HepG2 (cell line): ENCODE results near the gene DHX30. TPM values are rescaled to one million over a fixed set of nuclear protein-coding genes. Genes with fewer than 3 reads are reported as not detected.

Source experiments
- EP300 ChIP-seq, 3 experiments: sonication (generic) in 1 of 3; formaldehyde crosslinking in 1 of 3; IDR thresholded peaks; 2 replicates each; pipeline versions ENCODE4 v1.5.1 to v1.6.1; 2011 to 2020; ENCODE audit warnings: low read depth in 2 of 3, low read length in 2 of 3, borderline replicate concordance in 1 of 3, improper control_type of control experiment in 1 of 3, mild to moderate bottlenecking in 1 of 3, missing genetic modification reagents in 1 of 3, moderate library complexity in 1 of 3
- FOXA1 ChIP-seq, 2 experiments: fragments of 450-650 bp in 1 of 2; sonication (generic) in 1 of 2; formaldehyde crosslinking in 1 of 2; IDR thresholded peaks; 2 replicates each; pipeline versions ENCODE4 v1.4.0 to v1.6.1; 2016 to 2020; ENCODE audit warnings: missing genetic modification reagents in 1 of 2
- FOXO1 ChIP-seq: sonication (generic); formaldehyde crosslinking; IDR thresholded peaks from 2 replicates; pipeline ENCODE4 v1.4.0; 2020; ENCODE audit warnings: missing genetic modification reagents
- HINFP ChIP-seq: sonication (generic); formaldehyde crosslinking; IDR thresholded peaks from 2 replicates; pipeline ENCODE4 v1.4.0; 2020; ENCODE audit warnings: low read depth, mild to moderate bottlenecking, missing genetic modification reagents
- KLF13 ChIP-seq: sonication (generic); formaldehyde crosslinking; IDR thresholded peaks from 2 replicates; pipeline ENCODE4 v1.4.0; 2020; ENCODE audit warnings: mild to moderate bottlenecking, missing genetic modification reagents
- PAXIP1 ChIP-seq: sonication (generic); formaldehyde crosslinking; conservative IDR thresholded peaks from 2 replicates; pipeline ENCODE4 v1.4.0; 2020; ENCODE audit warnings: mild to moderate bottlenecking, missing genetic modification reagents, moderate library complexity
- PHF5A ChIP-seq: IDR thresholded peaks from one replicate; pipeline ENCODE4 v1.6.1; 2018; ENCODE audit warnings: low read depth, missing genetic modification reagents; ENCODE audit not compliant: unreplicated experiment
- RFX3 ChIP-seq: IDR thresholded peaks from 2 replicates; pipeline ENCODE4 v1.6.1; 2016; ENCODE audit warnings: missing biosample characterization, missing genetic modification reagents
- SALL2 ChIP-seq: sonication (generic); formaldehyde crosslinking; IDR thresholded peaks from 2 replicates; pipeline ENCODE4 v1.8.1; 2023; ENCODE audit warnings: mild to moderate bottlenecking, missing genetic modification reagents, inconsistent platforms
- SMAD1 ChIP-seq: sonication (generic); formaldehyde crosslinking; IDR thresholded peaks from 2 replicates; pipeline ENCODE4 v1.4.0; 2020; ENCODE audit warnings: missing genetic modification reagents, low read depth, mild to moderate bottlenecking, borderline replicate concordance
- SRY ChIP-seq: sonication (generic); formaldehyde crosslinking; IDR thresholded peaks from 2 replicates; pipeline ENCODE4 v1.8.0; 2022; ENCODE audit warnings: mild to moderate bottlenecking, missing genetic modification reagents
- THAP9 ChIP-seq: sonication (generic); formaldehyde crosslinking; IDR thresholded peaks from 2 replicates; pipeline ENCODE4; 2020; ENCODE audit warnings: missing genetic modification reagents, mild to moderate bottlenecking, borderline replicate concordance
- ZBTB43 ChIP-seq: sonication (generic); formaldehyde crosslinking; conservative IDR thresholded peaks from 2 replicates; pipeline ENCODE4 v1.4.0; 2020; ENCODE audit warnings: missing genetic modification reagents
- ZNF138 ChIP-seq: sonication (generic); formaldehyde crosslinking; IDR thresholded peaks from 2 replicates; pipeline ENCODE4 v1.5.0; 2020; ENCODE audit warnings: mild to moderate bottlenecking, low read depth, missing genetic modification reagents
- ZNF234 ChIP-seq: sonication (generic); formaldehyde crosslinking; conservative IDR thresholded peaks from 2 replicates; pipeline ENCODE4 v1.5.1; 2020; ENCODE audit warnings: mild to moderate bottlenecking, missing genetic modification reagents
- ZNF367 ChIP-seq: sonication (generic); formaldehyde crosslinking; IDR thresholded peaks from 2 replicates; pipeline ENCODE4 v1.4.0; 2020; ENCODE audit warnings: missing genetic modification reagents, borderline replicate concordance
- ZNF720 ChIP-seq: sonication (generic); formaldehyde crosslinking; IDR thresholded peaks from 2 replicates; pipeline ENCODE4 v1.4.0; 2020; ENCODE audit warnings: missing genetic modification reagents
- ZNF841 ChIP-seq: sonication (generic); formaldehyde crosslinking; IDR thresholded peaks from 2 replicates; pipeline ENCODE4 v1.8.1; 2023; ENCODE audit warnings: missing genetic modification reagents, borderline replicate concordance
- polyA plus RNA-seq, 8 experiments: library from polyadenylated mRNA; depleted of rRNA in 3 of 8; stranded (reverse) in 7 of 8; unstranded in 1 of 8; fragments of >200 nt; fragmentation: Illumina TruSeq in 4 of 8; extraction: Trizol in 4 of 8; gene quantifications; 2 replicates each; pipeline versions ENCODE4 v1.2.1 to v1.2.3, GENCODE V29; 2011 to 2016; ENCODE audit warnings: low read depth in 4 of 8, missing spikeins in 1 of 8, mixed read lengths in 1 of 8; ENCODE audit not compliant: insufficient read depth in 1 of 8
- total RNA-seq, 5 experiments: library from RNA; depleted of rRNA; stranded (reverse); fragments of >200 nt; fragmentation: Illumina TruSeq; extraction: Trizol; gene quantifications; 2 replicates each; pipeline ENCODE4 v1.2.3, GENCODE V29; 2016; ENCODE audit warnings: low read depth in 1 of 5

DHX30 gene
- total and polyA plus RNA-seq, 2 of the 13 experiments (the other 11 are each of a cell fraction or from before 2014, with no cell fraction given): 30.6 to 59.4 TPM

- TF ChIP-seq PAXIP1 (CRISPR knock-in tag): 0 out of 2 replicates have a peak, but pooled peaks have one; percentile 43
- TF ChIP-seq ZNF720 (CRISPR knock-in tag): no peak
- TF ChIP-seq ZNF841: no peak
- TF ChIP-seq FOXA1 (IDR thresholded peaks at IDR 0.05): no peak
- 0 out of 2 replicates have a peak, but pooled peaks have one; percentile 34 for TF ChIP-seq FOXA1 (CRISPR knock-in tag; IDR thresholded peaks at IDR 0.05)
- TF ChIP-seq SRY (CRISPR knock-in tag): peak; percentile 83
- no peak; the same call in 1 of the 2 replicates for TF ChIP-seq ZBTB43 (CRISPR knock-in tag)
- no peak for TF ChIP-seq KLF13 (CRISPR knock-in tag)
- TF ChIP-seq FOXO1 (CRISPR knock-in tag): peak; percentile 18; the same call in 1 of the 2 replicates
- peak; percentile 92 for TF ChIP-seq HINFP (CRISPR knock-in tag)
- peak; percentile 70; the same call in 1 of the 2 replicates for TF ChIP-seq THAP9 (CRISPR knock-in tag)
- TF ChIP-seq ZNF138 (CRISPR knock-in tag): peak; percentile 89; the same call in 1 of the 2 replicates
- 0 out of 2 replicates have a peak, but pooled peaks have one; percentile 27 for TF ChIP-seq SALL2 (CRISPR knock-in tag)
- TF ChIP-seq RFX3 (CRISPR knock-in tag): no peak
- no peak; the same call in 1 of the 2 replicates for TF ChIP-seq SMAD1 (CRISPR knock-in tag)
- TF ChIP-seq PHF5A (CRISPR knock-in tag): peak; percentile 24
- TF ChIP-seq EP300 (IDR thresholded peaks at IDR 0.05; ENCODE audit: low read depth in 2 of 2, low read length in 2 of 2): no peak
- peak; percentile 37; the same call in 1 of the 2 replicates for TF ChIP-seq EP300 (CRISPR knock-in tag; IDR thresholded peaks at IDR 0.05; ENCODE audit: borderline replicate concordance)
- TF ChIP-seq ZNF234 (CRISPR knock-in tag): no peak
- no peak for TF ChIP-seq ZNF367
Observed at GRCh38 chr3:47781685-47782445, 21.1 kb upstream of the DHX30 start, which contains the start of gene SMARCC1 (continued).
